IMR-90 (cell line): ENCODE measurements around the gene DAB1. TPM values are rescaled to one million over a fixed set of nuclear protein-coding genes. Genes with fewer than 3 reads are reported as not detected.

Experiments
- ATAC-seq: fragments of 200-7000 bp; cut with Tn5 transposase; 2 replicates; pipeline ENCODE4 v1.9.1; 2020; ENCODE audit warnings: low read depth, mild to moderate bottlenecking, moderate library complexity
- BruUV-seq: library from RNA; stranded (reverse); fragments of 400-500 nt; replicated peaks from 2 replicates; lab custom pipeline; 2021; lab: Mats Ljungman, UMichigan
- CTCF ChIA-PET: fragments of 300-600 bp; formaldehyde crosslinking; extraction: SDS; loops from one replicate; lab custom pipeline; 2021; ENCODE audit warnings: antibody characterized with exemption; lab: Yijun Ruan, JAX
- POLR2A ChIA-PET: fragments of 300-600 bp; sonication (Branson Sonifier 250); formaldehyde crosslinking; loops from one replicate; lab custom pipeline; 2022; ENCODE audit warnings: antibody characterized with exemption; ENCODE audit not compliant: unreplicated experiment; lab: Charles Lee
- DNase-seq: peaks from one replicate; pipeline ENCODE4 v3.0.0; 2013
- H2AFZ ChIP-seq: replicated peaks from 2 replicates; pipeline ENCODE3; 2013; ENCODE audit warnings: low read length, mild to moderate bottlenecking; ENCODE audit not compliant: poor library complexity
- H2AK5ac ChIP-seq: 2 replicates; pipeline ENCODE4 v1.6.1; 2013; ENCODE audit warnings: low read depth, low read length, inconsistent platforms
- H2AK9ac ChIP-seq: replicated peaks from 2 replicates; pipeline ENCODE3; 2013; ENCODE audit warnings: mild to moderate bottlenecking, low read depth, low read length, moderate library complexity; ENCODE audit not compliant: poor library complexity
- H2BK120ac ChIP-seq: 2 replicates; pipeline ENCODE4 v1.6.1; 2013; ENCODE audit warnings: low read depth, low read length, inconsistent platforms
- H2BK15ac ChIP-seq: 3 replicates; pipeline ENCODE4 v1.6.1; 2013; ENCODE audit warnings: low read depth, low read length, inconsistent platforms
- H2BK20ac ChIP-seq: 2 replicates; pipeline ENCODE4 v1.6.1; 2013; ENCODE audit warnings: low read depth, mild to moderate bottlenecking, inconsistent platforms, low read length, moderate library complexity
- H2BK5ac ChIP-seq: 2 replicates; pipeline ENCODE4 v1.6.1; 2013; ENCODE audit warnings: mild to moderate bottlenecking, low read depth, low read length, inconsistent platforms; ENCODE audit not compliant: poor library complexity, severe bottlenecking
- H3K14ac ChIP-seq: replicated peaks from 2 replicates; pipeline ENCODE4 v1.6.1; 2013; ENCODE audit warnings: low read depth, low read length, inconsistent platforms
- H3K18ac ChIP-seq: 2 replicates; pipeline ENCODE4 v1.6.1; 2013; ENCODE audit warnings: low read depth, low read length, control low read depth
- H3K23ac ChIP-seq: 2 replicates; pipeline ENCODE4 v1.6.1; 2013; ENCODE audit warnings: low read depth, low read length, inconsistent platforms
- H3K27ac ChIP-seq: 2 replicates; pipeline ENCODE4 v1.5.1; 2013; ENCODE audit warnings: mild to moderate bottlenecking, control low read depth, low read length; ENCODE audit not compliant: insufficient read depth
- H3K27me3 ChIP-seq: 2 replicates; pipeline ENCODE4 v1.6.1; 2013; ENCODE audit warnings: low read length; ENCODE audit not compliant: control insufficient read depth, insufficient read depth
- H3K36me3 ChIP-seq: 2 replicates; pipeline ENCODE4 v1.6.1; 2013; ENCODE audit warnings: low read length, mixed read lengths; ENCODE audit not compliant: control insufficient read depth, insufficient read depth
- H3K4ac ChIP-seq: 2 replicates; pipeline ENCODE4 v1.6.1; 2013; ENCODE audit warnings: low read depth, low read length, inconsistent platforms
- H3K4me1 ChIP-seq: 2 replicates; pipeline ENCODE4 v1.6.1; 2013; ENCODE audit warnings: low read length, mixed read lengths; ENCODE audit not compliant: control insufficient read depth, insufficient read depth
- H3K4me2 ChIP-seq: 2 replicates; pipeline ENCODE4 v1.6.1; 2013; ENCODE audit warnings: low read depth, mild to moderate bottlenecking, control low read depth, low read length, moderate library complexity
- H3K4me3 ChIP-seq: 2 replicates; pipeline ENCODE4 v1.5.1; 2013; ENCODE audit warnings: low read depth, mild to moderate bottlenecking, control low read depth, low read length, moderate library complexity; ENCODE audit not compliant: insufficient read depth
- H3K56ac ChIP-seq: 2 replicates; pipeline ENCODE4 v1.6.1; 2013; ENCODE audit warnings: low read length, inconsistent platforms; ENCODE audit not compliant: insufficient read depth; ENCODE audit errors: extremely low read depth
- H3K79me1 ChIP-seq, 2 experiments: 2 replicates each; pipeline ENCODE4 v1.6.1; 2013; ENCODE audit warnings: low read length in 2 of 2, inconsistent platforms in 1 of 2, low read depth in 1 of 2
- H3K9ac ChIP-seq: 2 replicates; pipeline ENCODE4 v1.6.1; 2013; ENCODE audit warnings: low read depth, low read length, control low read depth
- H3K9me1 ChIP-seq: 2 replicates; pipeline ENCODE4 v1.6.1; 2013; ENCODE audit warnings: low read length, inconsistent platforms; ENCODE audit not compliant: insufficient read depth
- H3K9me3 ChIP-seq: 2 replicates; pipeline ENCODE4 v1.6.1; 2013; ENCODE audit warnings: low read length; ENCODE audit not compliant: control insufficient read depth, insufficient read depth
- H4K20me1 ChIP-seq: 2 replicates; pipeline ENCODE4 v1.6.1; 2013; ENCODE audit warnings: low read length, inconsistent platforms; ENCODE audit not compliant: insufficient read depth
- H4K5ac ChIP-seq: 2 replicates; pipeline ENCODE4 v1.6.1; 2013; ENCODE audit warnings: mild to moderate bottlenecking, low read depth, low read length, control low read depth
- H4K8ac ChIP-seq, 2 experiments: 2 replicates each; pipeline ENCODE4 v1.6.1; 2013; ENCODE audit warnings: low read depth in 2 of 2, low read length in 2 of 2, control low read depth in 1 of 2, inconsistent platforms in 1 of 2
- H4K91ac ChIP-seq: 2 replicates; pipeline ENCODE4 v1.6.1; 2013; ENCODE audit warnings: low read depth, low read length, inconsistent platforms; ENCODE audit not compliant: insufficient read depth
- BHLHE40 ChIP-seq: fragments of 150-350 bp; IDR thresholded peaks from 2 replicates; pipeline ENCODE4 v1.6.1; 2016; ENCODE audit warnings: mild to moderate bottlenecking, low read depth, low read length
- CHD1 ChIP-seq: IDR thresholded peaks from 2 replicates; pipeline ENCODE4 v1.6.1; 2012; ENCODE audit warnings: low read depth, low read length, improper control_type of control experiment
- CTCF ChIP-seq: conservative IDR thresholded peaks from 2 replicates; pipeline ENCODE4 v1.5.1; 2012; ENCODE audit warnings: mild to moderate bottlenecking, low read depth, low read length, improper control_type of control experiment
- MAFK ChIP-seq: IDR thresholded peaks from 2 replicates; pipeline ENCODE4 v1.6.1; 2012; ENCODE audit warnings: low read depth, low read length, improper control_type of control experiment
- MAZ ChIP-seq: IDR thresholded peaks from 2 replicates; pipeline ENCODE4 v1.6.1; 2012; ENCODE audit warnings: low read depth, mild to moderate bottlenecking, low read length, improper control_type of control experiment, moderate library complexity, borderline replicate concordance
- MXI1 ChIP-seq: IDR thresholded peaks from 2 replicates; pipeline ENCODE4 v1.6.1; 2012; ENCODE audit warnings: low read depth, mild to moderate bottlenecking, low read length, moderate library complexity, borderline replicate concordance
- POLR2A ChIP-seq: IDR thresholded peaks from 2 replicates; pipeline ENCODE4 v1.6.1; 2012; ENCODE audit warnings: mild to moderate bottlenecking, low read depth, low read length
- RAD21 ChIP-seq: IDR thresholded peaks from 2 replicates; pipeline ENCODE4 v1.6.1; 2012; ENCODE audit warnings: low read length, improper control_type of control experiment
- RCOR1 ChIP-seq: IDR thresholded peaks from 2 replicates; pipeline ENCODE4 v1.6.1; 2012; ENCODE audit warnings: mild to moderate bottlenecking, low read length, improper control_type of control experiment; ENCODE audit not compliant: insufficient replicate concordance
- RFX5 ChIP-seq: IDR thresholded peaks from 2 replicates; pipeline ENCODE4 v1.8.0; 2012; ENCODE audit warnings: low read depth, mild to moderate bottlenecking, low read length, moderate library complexity
- SMC3 ChIP-seq: fragments of 150-350 bp; IDR thresholded peaks from 2 replicates; pipeline ENCODE4 v1.6.1; 2016; ENCODE audit warnings: low read depth, mild to moderate bottlenecking, antibody characterized with exemption, low read length, moderate library complexity
- WGBS, 2 experiments: methylation state at CpG; one replicate each; pipeline versions ENCODE4 v1.1.5 to v1.1.7; 2013; ENCODE audit warnings: missing lambda C conversion rate in 2 of 2; ENCODE audit not compliant: insufficient read length in 1 of 2; ENCODE audit errors: extremely low coverage in 2 of 2; 5-methylcytosine and 5-hydroxymethylcytosine counted together
- dilution Hi-C: fragments of 300-500 bp; cut with HindIII; formaldehyde crosslinking; loops from one replicate; pipeline ENCODE4 v1.14.3; 2018; ENCODE audit warnings: low sequenced_read_pairs; ENCODE audit not compliant: unreplicated experiment
- in situ Hi-C: fragments of 300-500 bp; cut with MboI; formaldehyde crosslinking; loops from 3 replicates; pipeline ENCODE4 v1.14.3; 2019; ENCODE audit warnings: low sequenced_read_pairs, inconsistent platforms, mixed read lengths
- intact Hi-C: fragments of 100-400 bp; cut with micrococcal nuclease; formaldehyde crosslinking; loops from 2 replicates; pipeline ENCODE4 v1.10.0; 2022
- polyA plus RNA-seq, 3 experiments: library from polyadenylated mRNA; depleted of rRNA; stranded (reverse); fragments of >200 nt; gene quantifications; 2 replicates each; pipeline ENCODE4 v1.2.3, GENCODE V29; 2012; ENCODE audit warnings: low replicate concordance in 1 of 3
- total RNA-seq: library from RNA; depleted of rRNA; stranded (reverse); fragments of >200 nt; gene quantifications from 2 replicates; pipeline ENCODE4 v1.2.3, GENCODE V29; 2012

DAB1 gene
- total and polyA plus RNA-seq, 2 of the 4 experiments (the other 2 are of a cell fraction): 0.18 to 0.41 TPM

GRCh38 chr1:57302812-57303596, 120.9 kb downstream of the DAB1 start:
- Histone ChIP-seq H2BK120ac (no peak overlapping the region), H3K18ac (no peak overlapping the region), H4K20me1 (no peaks in the 10 kb centered on the region), H3K14ac (no peak overlapping the region), H3K27ac (no peak overlapping the region), H3K36me3 (no peaks in the 10 kb centered on the region), H3K9ac (no peak overlapping the region), H4K8ac (no peak overlapping the region), H3K56ac (no peak overlapping the region), H3K79me1 (no peaks in the 10 kb centered on the region), H3K4me1 (no peaks in the 10 kb centered on the region; the same call in 1 of the 2 replicates), H2AFZ (no peak overlapping the region), H4K5ac (no peak overlapping the region), H3K4me3 (no peak overlapping the region), H3K4ac (no peak overlapping the region), H2BK5ac (no peak overlapping the region), H3K23ac (no peak overlapping the region), H3K9me3 (no peaks in the 10 kb centered on the region), H2BK15ac (no peak overlapping the region), H2AK5ac (no peak overlapping the region), H3K4me2 (no peak overlapping the region), H3K9me1 (no peaks in the 10 kb centered on the region), H2AK9ac (no peak overlapping the region), H2BK20ac (no peak overlapping the region), H3K27me3 (no peaks in the 10 kb centered on the region), H4K91ac (no peak overlapping the region)
- CTCF ChIA-PET: interaction anchor here (0.8 kb wide), 1 partner anchor 836 kb away, joined by 3 read pairs; no protein-coding TSS in a partner anchor
- no TSS peak for BruUV-seq
- DNase-seq (no peak), ATAC-seq (peak; percentile 75)
- intact Hi-C loops (no loop called here), dilution Hi-C loops (no loop called here), in situ Hi-C loops (no loop called here)
- no CpG with 5 or more reads among the region's 5 CpGs for WGBS, 2 experiments
- POLR2A ChIA-PET: no interaction called here
- TF ChIP-seq MAZ (no peak), MAFK (no peak), RFX5 (no peak), CTCF (no peak), SMC3 (no peak), BHLHE40 (no peak), RCOR1 (no peak), CHD1 (no peak), MXI1 (no peak), RAD21 (no peak), POLR2A (no peak)
